Stimulated activated CD4-positive, alpha-beta T cell treated with anti-CD3 and anti-CD28 coated beads, Interleukin-12 subunit alpha, Interleukin-12 subunit beta, amount 100 ng/mL, for 4 hours (primary cell): ENCODE data around the gene TBRG4.

Experiments used
- DNase-seq: peaks from one replicate; pipeline ENCODE4 v3.0.0-alpha.2; 2020

TBRG4 gene

DNA sequence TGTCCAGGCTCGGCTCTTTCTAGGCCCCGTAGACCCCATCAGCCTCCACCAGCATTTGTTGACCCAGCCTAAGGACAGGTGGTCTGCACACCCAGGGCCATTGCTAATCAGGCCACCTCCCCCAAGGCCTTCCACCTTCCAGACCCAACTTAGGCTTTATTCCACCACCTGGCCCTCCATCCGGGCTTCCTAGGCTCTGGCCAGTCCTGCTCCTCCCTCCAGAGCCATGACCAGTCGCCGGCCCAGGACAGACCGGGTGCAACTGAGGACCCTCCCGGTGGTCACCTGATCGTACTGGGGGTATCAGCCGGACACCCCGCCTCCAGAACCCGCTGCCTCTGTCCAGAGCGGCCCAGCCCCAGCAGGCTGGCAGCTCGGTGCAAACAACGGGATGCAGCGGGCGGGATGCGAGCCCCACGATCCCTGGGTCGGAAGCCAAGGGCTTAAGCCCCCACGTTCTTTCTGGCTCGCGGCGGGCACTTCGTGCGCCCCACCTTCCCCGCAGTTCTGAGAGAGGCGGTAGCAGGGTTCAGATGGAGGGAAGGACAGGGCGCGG is 23.3 kb downstream of the TBRG4 start:
- no peak for DNase-seq

DNA sequence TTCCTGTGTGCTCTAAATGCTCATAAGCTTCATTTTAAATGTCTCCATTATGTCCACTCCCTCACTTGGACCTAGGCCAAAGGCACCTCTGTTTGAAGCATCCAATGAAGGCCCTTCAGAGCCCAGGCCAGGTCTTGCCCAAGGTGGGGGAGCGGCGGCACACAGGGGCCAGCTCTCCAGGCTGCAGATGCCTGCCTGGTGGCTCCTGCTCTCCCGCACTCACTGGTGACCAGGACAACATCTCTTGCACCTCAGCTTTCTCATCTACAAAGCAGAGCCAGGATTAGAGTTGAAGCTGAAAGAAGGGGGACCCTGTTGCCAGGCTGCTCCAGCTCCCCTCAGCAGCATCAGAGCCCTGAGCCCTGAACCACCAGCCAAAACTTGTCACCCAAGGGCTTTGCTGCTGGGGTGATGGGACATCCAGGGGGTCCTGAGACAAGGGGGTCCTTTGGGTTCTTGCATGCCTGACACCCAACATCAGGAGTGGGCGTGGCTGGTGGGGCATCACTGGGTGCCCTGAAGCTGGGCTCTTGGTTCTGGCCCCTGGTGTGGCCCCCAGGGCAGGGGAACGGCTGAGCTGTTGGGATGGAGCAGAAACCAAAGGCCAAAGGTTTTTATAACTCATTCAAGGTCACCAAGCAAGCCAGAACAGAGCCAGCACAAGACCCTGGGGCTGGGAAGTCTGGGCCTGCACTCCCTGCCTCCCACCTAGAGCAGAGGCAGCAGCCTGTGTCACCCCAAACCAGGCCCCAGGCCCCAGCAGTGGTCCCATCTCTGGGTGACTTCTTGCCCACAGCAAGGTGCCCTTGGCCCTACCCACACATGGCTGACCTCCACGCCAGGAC is 24.0 kb downstream of the TBRG4 start:
- DNase-seq: no peak

DNA sequence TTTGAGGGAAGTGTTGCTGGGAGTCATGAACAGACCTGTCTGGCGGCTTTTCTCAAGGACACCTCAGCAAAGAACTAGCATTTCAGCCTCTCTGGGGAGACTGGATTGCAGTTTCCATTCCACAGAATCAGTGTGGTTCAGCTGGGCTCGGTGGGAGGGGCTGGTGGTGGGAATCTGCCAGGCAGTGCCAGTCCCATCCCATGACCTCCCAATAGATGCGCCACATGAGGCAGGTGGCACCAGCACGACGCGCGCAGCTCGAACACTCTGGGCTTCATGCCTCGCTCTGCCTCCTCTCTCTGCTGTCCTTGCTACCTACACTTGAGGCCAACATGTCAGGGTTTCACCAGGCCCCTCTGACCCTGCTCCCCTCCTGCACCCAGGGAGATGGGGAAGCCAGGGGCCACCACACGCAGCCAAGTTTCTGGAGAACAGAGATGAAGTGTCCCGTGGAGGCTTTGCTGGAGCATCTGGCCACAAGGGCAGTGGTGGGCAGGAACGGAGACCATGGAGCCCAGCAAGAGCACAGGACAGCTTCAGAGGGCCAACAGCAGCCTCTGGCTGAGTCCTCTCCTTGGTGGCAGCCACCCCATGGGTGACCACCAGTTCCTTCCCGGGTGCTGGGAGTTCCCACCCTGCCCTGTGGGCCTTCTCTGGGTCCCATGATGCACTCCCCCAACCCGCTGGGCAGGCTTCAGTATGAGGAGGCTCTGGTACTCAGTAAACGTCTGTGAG is 25.0 kb downstream of the TBRG4 start:
- no peak for DNase-seq

DNA sequence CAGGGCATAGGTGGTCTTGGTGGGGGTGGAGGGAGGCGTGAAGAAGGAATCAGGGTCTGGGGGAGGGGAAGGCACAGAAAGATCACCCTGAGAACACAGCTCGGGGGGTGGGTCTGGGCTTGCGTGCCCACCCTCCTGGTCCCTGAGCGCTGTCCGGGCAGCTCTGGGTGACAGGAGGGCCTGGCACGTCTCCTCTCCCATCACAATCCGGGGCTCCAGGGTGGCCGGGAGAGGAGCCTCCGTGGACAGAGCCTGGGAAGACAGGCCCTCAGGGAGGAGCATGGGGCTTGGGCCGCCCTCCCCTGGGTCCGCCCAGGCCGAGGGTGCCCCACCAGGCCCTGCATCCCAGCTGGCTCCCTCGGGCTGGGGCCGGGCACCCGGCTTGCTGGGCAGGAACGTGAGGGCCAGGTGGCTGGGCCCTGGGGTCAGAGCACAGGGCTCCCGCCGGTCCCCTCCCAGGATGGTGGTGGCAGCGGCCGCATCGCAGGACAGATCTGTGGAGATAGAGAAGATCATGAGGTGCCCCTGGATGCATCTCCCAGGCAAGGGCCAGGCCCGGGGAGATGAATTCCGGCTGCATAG is 25.8 kb downstream of the TBRG4 start:
- no peak for DNase-seq

DNA sequence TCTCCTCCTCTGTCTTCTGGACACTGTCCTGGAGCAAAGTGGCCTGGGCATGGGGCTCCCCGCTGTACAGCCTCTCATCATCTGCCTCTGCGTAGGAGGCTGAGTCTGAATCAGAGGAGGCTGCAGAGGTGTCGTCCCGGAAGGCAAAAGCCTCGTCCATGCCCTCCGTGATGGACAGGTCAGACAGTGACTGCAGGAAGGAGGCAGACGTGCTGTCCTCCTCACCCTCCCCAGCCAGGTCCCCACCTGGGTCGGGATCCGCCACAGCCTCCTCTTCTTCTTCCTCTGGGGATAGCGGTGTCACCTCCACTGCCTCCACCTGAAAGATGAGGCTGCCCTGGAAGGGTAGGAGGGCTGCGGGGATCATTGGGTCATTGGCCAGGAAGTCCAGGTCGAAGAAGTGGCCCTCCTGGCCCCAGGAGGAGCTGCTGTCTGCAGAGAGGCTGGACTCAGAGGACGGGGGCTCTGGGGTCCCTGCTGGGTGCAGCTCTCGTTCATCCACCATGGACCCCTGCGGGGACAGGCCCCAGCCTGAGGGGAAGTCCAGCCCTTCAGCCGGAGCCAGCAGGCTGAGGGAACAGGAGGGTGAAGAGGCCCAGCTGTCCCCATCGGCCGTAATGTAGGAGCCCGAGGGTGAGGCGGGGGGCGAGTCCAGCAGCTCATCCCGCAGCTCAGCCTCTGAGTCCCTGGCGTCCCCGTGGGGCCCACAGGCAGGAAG is 26.4 kb downstream of the TBRG4 start:
- DNase-seq: no peak

DNA sequence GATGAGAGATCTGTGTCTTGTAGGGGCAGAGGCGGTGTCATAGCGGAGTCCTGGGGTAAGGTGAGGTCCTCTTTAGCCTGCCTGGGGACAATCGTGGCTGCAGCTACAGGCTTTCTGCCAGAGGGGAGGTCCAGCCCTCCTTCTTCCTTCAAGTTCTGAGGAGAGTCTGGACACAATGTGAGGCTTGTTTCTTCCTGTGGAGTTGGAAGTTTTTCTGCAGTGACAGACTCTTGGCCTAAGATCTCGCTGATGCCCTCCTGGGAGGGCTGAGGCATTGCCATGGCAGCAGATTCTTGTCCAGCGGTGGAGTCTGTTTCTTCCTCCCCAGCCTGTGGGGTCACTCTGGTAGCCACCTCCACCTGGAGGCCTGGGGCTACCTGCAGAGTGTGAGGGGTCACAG is 27.2 kb downstream of the TBRG4 start:
- no peak for DNase-seq

DNA sequence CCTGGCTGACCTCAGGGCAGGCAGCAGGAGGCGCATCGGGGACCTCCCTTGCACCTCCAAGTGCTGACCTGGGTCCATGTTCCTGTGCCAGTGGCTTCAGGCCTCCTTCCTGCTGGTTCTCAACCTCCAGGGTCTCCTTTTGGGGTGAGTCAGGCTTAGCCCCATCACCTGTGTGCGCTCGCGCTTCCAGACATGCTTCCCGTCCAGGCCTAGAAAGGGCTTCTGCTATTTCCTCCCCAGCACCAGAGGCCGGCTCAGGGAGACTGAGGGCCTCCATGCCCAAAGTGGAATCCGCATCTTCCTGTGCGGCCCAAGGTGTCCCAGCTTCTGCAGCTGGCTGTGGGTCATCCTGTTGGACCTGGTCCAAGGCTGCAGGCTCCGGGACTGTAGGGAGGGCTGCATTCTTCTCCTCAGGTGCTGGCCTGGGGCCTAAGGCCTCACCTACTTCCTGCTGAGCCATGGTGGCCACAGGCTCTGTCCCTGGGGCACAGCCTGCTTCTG is 28.6 kb downstream of the TBRG4 start:
- no peak for DNase-seq

DNA sequence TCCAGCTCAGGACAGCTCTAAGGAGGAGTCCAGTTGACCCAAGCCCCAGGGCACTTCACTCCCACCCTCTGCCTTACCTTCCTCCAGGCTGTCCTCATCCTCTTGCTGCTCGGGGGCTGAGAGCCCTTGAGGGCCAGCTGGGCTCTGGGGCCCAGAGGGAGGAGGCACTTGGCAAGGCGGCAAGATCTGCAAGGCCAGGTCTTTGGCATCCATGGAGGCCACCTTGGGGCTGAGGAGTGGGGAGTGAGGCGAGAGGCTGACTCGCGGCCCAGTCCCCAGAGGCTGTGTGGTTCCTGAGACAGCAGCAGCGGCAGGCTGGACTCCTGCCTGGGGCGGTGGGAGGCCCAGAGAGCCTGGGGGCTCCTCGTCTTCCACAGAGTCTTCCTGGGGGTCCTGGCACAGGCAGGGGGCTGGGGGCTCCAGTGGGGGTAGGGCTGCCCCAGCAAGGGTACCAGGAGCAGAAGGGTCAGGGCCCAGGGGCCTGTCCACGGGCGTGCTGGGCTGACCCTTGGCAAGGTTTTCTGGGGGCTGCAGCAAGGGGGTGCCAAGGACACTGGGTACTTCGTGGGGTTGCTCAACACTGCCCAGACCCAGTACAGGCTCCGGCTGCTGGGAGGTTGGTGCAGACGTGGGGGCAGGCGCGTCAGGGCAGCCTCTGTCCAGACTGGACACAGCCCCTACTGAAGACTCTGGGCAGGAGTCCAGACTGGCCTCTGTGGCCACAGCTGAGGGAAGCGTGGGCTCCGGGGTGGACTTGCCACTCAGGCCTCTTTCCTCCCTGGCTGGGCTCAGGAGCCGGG is 29.3 kb downstream of the TBRG4 start:
- DNase-seq: no peak

DNA sequence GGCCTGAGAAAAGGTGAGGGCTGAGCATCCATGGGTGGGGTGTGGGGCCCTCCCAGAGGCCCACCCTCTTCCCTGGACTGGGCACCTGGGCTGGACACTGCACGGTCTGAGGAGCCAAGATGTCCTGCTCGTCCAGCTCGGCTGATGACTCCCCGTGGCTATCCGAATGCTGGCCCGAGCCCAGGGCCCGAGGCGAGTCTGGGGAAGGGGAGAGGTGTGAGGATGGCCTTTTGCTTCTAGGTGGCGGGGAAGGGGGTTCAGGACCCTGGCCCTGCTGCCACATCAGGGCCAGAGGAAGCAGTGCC is 29.9 kb downstream of the TBRG4 start:
- no peak for DNase-seq

DNA sequence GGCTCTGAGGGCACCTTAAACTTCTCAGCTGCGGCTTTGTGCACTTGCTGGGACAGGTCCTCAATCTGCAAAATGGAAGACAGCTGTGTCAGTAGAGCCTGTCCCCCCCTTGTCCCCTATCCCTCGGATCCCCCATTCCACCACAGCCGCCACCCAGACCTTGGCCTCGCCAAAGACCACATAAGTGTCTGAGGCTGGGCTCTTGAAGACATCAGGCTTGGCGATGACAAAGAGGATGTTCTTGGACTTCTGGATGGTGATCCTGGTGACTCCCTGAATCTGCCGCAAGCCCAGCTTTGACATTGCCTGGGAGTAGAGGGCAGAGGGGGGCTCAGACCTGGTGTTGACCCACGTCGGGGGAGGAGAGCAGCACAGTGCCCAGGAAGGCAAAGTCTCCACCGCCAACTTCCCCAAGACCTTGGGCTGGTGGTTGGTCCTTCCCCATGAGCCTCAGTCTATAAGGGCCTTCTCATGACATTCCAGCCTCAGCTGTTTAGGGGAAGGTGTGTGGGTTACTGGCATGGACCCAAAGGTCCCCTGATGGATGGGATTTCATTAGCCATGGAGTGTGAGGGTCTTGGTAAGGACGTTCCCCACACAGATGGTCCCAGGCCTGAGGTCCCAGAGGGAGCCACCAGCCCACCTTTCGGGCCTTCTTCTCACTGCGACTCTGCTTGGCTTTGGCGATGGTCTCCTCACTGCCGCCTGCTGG is 30.4 kb downstream of the TBRG4 start:
- DNase-seq: no peak

DNA sequence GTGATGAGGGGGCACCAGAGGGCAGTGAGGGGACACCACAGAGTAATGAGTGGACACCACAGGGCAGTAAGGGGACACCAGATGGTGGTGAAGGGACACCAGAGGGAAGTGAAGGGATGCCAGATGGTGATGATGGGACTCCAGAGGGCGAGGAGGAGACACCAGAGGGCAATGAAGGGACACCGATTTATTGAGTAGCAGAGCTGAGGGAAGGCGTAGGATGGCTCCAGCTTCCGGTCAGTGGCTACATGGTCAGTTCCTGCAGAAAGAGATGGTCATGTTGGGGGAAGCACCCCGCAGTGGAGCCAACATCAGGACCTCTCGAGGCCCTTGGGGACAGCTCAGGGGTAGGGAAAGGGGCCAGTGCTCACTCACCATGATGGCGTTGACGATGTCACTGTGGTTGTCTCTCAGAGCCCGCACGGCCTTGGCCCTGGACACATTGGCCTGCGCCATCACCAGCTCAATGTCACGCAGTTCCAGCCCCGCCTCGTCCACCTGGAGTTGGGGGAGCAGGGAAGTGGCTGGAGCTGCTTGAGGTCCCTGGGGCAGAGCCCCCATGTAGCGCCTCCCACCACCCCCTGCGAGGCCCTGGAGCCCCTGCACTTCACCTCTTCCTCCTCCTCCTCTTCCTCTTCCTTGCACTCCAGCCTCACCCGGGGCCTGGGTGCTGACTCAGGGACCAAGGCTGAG is 31.1 kb downstream of the TBRG4 start:
- DNase-seq: no peak

DNA sequence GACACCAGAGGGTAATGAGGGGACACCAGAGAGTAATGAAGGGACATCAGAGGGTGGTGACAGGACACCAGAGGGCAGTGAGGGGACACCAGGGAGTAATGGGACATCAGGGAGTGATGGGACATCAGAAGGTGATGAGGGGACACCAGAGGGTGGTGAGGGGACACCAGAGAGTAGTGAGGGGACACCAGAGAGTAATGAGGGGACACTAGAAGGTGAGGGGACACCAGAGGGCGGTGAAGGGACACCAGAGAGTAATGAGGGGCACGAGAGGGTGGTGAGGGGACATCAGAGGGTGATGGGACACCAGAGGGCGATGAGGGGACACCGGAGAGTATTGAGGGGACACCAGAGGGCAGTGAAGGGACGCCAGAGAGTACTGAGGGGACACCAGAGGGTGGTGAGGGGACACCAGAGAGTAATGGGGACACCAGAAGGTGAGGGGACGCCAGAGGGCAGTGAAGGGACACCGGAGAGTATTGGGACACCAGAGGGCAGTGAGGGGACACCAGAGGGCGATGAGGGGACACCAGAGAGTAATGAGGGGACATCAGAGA is 33.3 kb downstream of the TBRG4 start:
- DNase-seq: no peak

DNA sequence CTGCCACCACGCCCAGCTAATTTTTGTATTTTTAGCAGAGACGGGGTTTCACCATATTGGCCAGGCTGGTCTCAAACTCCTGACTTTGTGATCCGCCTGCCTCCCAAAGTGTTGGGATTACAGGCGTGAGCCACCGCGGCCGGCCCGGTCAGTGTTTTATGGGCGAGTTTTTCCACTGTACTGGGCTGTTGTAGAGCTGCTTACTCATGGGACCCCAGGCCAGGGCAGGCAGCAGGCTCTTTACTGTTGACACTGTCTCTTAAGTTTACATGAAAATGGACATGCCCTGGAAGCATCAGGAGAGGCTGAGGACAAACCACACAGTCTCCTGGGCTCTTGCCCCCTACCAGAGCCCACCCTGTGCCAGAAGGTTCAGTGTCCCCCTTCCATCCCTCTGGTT is 33.9 kb downstream of the TBRG4 start:
- DNase-seq: no peak

DNA sequence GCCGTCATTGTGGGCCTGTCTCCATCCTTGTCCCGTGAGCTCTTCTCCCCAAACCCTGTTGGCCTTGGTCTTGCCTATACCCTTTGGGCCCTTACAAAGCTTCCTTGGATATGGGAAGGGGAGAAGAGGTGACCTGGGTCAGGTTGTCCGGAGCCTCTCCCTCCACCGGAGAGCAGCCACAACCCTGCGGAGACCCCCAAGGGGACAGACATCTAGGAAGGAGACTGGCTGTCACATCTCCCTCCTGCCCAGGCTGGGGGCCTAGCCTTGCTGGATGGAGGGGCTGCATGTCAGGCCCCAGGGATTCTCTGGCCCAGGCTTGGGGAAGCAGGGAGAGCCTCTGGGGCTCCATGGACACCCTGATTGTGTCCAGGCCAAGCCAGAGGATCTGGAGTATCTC is 34.6 kb downstream of the TBRG4 start:
- DNase-seq: no peak

DNA sequence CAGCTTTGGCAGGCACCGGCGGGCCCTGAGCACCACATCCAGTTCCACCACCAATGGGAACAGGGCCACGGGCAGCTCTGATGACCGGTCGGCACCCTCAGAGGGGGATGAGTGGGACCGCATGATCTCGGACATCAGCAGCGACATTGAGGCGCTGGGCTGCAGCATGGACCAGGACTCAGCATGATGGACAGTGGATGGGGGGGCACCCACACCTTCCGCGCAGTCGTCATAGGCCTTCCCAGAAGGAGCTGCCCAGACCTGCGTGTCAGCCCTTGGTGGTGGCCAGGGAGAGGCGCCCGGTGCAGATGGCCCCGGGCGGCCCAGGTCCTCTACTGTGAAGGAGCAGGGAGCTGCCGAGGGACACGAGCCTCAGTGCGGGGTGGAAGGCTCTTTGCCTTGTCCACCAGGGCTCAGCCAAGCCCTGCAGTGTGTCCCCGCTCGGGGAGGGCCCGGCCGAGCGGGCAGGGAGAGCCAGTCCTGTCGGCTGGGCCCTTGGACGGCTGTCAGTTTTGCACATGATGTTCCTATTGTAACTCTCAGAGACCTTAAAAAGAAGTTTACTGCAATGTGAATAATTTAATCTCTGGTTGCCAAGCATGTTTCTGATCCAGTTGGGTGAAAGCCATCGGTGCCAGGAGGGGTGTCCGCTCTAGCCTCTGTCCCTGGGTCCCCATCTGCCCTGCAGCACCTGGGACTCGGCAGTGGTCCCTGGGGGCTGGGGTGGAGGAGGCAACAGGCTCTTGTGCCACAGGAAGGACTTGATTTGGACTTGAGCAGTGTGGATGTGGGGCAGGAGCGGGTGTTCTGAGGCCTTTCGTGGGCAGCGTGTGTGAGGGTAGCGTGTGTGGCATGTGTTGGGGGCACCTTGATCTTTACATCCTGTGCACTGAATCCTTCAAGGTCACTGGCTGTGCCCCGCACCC is 35.4 kb downstream of the TBRG4 start:
- no peak for DNase-seq

DNA sequence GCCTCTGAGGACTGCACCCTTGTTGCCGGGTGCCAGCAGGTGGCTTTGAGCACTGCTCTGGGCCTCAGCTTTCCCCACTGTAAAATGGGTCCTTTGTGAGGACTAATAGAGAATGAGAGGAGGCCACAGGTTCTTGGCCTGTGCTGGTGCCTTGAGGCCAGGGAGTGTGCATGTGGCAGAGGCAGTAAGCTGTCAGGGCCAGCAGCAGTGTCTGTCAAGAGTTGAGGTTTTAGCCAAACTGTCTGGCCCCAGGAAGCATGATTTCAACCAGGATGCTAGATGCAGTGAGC is 36.2 kb downstream of the TBRG4 start:
- DNase-seq: no peak

DNA sequence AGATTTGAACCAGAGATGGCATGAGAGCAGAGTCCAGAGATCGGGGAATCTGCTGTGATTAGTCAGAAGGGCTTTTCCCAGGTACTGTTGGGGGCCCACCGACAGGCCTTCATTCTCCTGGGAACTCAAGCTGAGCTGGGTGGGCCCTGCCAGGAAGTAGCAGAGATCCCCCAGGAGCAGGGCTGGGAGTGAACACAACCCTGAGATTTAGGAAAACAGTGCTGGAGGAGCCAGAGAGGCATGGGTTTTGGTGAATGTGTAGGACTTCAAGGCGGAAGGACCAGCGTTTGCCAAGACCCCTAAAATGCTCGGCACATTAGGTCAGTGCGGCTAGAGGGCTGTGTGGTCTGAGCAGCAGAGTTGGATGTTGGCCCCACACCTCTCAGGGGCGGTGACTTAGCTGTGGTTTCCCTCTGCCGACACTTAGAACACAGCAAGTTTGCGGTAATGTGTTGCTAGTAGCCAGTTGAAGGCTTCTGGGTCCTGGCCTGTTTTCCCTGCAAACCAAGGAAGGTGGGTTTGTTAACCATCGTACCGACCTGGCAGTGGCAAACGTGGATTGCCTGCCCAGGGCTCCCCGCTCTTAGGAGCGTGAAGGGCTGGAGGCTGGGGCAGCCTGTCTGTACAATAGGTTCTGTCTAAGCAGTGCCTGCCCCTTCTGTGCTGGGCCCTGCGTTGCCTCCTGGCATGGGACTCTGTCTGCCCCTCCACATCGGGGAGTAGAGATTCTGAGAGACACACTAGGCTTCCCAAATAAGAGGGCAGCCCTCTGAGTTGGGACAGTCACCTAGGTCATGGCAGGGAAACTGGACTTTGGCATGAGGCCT is 36.8 kb downstream of the TBRG4 start:
- DNase-seq: no peak

DNA sequence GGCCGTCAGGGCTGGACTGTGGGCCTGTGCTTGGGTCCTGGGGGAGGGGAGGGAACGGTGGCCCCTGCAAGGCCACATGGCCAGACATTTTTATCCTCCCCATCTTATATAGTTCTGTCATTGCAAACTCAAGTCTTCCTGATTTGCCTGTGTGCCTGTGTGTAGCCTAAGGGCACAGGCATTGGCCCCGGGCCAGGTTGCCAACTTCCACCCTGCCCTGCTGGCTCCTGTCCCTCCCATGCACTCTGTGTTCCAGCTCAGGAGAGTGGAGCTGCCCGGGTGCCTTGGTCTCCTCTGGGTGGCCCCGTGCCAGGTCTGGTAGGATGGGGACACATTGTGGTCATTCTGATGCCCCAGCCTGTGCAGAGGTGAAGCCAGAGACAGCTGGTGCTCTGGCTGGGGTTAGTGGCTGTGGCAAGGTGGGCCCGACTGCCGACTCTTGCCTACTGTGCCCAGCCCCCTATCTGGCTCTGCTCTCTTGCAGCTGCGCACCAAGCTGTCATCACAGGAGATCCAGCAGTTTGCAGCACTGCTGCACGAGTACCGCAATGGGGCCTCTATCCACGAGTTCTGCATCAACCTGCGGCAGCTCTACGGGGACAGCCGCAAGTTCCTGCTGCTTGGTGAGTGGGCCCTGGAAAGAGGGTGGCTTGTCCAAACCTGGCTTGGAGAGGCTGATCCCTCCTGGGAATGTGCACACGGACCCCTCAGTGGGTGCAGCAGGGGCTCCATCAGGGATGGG is 37.5 kb downstream of the TBRG4 start:
- no peak for DNase-seq
